Measurements from ENCODE around the gene PLEKHA7.

- no peak for TF ChIP-seq SMC3 (IDR thresholded peaks at IDR 0.05; ENCODE audit: low read depth, low read length)
- no peak for TF ChIP-seq SIN3A (IDR thresholded peaks at IDR 0.05; ENCODE audit: borderline replicate concordance, low read depth, low read length)
- TF ChIP-seq, protein P1, sequence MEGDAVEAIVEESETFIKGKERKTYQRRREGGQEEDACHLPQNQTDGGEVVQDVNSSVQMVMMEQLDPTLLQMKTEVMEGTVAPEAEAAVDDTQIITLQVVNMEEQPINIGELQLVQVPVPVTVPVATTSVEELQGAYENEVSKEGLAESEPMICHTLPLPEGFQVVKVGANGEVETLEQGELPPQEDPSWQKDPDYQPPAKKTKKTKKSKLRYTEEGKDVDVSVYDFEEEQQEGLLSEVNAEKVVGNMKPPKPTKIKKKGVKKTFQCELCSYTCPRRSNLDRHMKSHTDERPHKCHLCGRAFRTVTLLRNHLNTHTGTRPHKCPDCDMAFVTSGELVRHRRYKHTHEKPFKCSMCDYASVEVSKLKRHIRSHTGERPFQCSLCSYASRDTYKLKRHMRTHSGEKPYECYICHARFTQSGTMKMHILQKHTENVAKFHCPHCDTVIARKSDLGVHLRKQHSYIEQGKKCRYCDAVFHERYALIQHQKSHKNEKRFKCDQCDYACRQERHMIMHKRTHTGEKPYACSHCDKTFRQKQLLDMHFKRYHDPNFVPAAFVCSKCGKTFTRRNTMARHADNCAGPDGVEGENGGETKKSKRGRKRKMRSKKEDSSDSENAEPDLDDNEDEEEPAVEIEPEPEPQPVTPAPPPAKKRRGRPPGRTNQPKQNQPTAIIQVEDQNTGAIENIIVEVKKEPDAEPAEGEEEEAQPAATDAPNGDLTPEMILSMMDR (IDR thresholded peaks at IDR 0.05): no peak
- TF ChIP-seq, protein P2, sequence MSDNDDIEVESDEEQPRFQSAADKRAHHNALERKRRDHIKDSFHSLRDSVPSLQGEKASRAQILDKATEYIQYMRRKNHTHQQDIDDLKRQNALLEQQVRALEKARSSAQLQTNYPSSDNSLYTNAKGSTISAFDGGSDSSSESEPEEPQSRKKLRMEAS (IDR thresholded peaks at IDR 0.05; ENCODE audit: low read depth): no peak
- TF ChIP-seq MXI1 (IDR thresholded peaks at IDR 0.05; ENCODE audit: low read depth, low read length): no peak
- no peak for TF ChIP-seq TAF1 (IDR thresholded peaks at IDR 0.05; ENCODE audit: borderline replicate concordance, low read depth, low read length)
- TF ChIP-seq USF1 (IDR thresholded peaks at IDR 0.05; ENCODE audit: borderline replicate concordance, low read depth): no peak
- no peak for TF ChIP-seq EZH2phosphoT487 (IDR thresholded peaks at IDR 0.05; ENCODE audit: borderline replicate concordance, low read depth)
- TF ChIP-seq GATA2 (CRISPR knock-in tag; IDR thresholded peaks at IDR 0.05): no peak
- no peak for TF ChIP-seq RAD21 (IDR thresholded peaks at IDR 0.05; ENCODE audit: low read length)
- TF ChIP-seq RFX5 (IDR thresholded peaks at IDR 0.05; ENCODE audit: low read length): no peak
These were observed 31.4 kb downstream of the PLEKHA7 start for GRCh38 chr11:16982809-16983208.
